SU-DHL-6 (cell line): ENCODE data around the gene CRIM1.

Experiments
- H2AFZ ChIP-seq: fragments of 200-600 bp; sonication (generic); 2 replicates; pipeline ENCODE4 v1.6.1; 2014; ENCODE audit warnings: low read depth, mild to moderate bottlenecking, moderate library complexity, mixed read lengths, antibody characterized with exemption, low read length; ENCODE audit not compliant: severe bottlenecking
- H3F3A ChIP-seq: fragments of 200-600 bp; shearing (Covaris generic); 2 replicates; pipeline ENCODE4 v1.6.0; 2016; ENCODE audit warnings: antibody characterized with exemption, mild to moderate bottlenecking; ENCODE audit not compliant: insufficient read depth
- H3K27ac ChIP-seq: fragments of 200-600 bp; sonication (generic); 2 replicates; pipeline ENCODE4 v1.5.1; 2016; ENCODE audit warnings: low read depth, mild to moderate bottlenecking, low read length, moderate library complexity, mixed read lengths
- H3K27me3 ChIP-seq: fragments of 200-600 bp; sonication (generic), shearing (Covaris generic); 2 replicates; pipeline ENCODE4 v1.6.0; 2014; ENCODE audit warnings: mild to moderate bottlenecking, low read length
- H3K36me3 ChIP-seq: fragments of 200-600 bp; sonication (generic); 2 replicates; pipeline ENCODE4 v1.6.1; 2014; ENCODE audit warnings: mild to moderate bottlenecking, low read length, mixed read lengths
- H3K4me2 ChIP-seq: fragments of 300-600, 200-600 bp; shearing (Covaris generic), sonication (generic); 2 replicates; pipeline ENCODE4 v1.6.0; 2014; ENCODE audit warnings: low read length, low read depth, mild to moderate bottlenecking; ENCODE audit not compliant: poor library complexity, severe bottlenecking
- H3K4me3 ChIP-seq: fragments of 200-600 bp; sonication (generic); 2 replicates; pipeline ENCODE4 v1.5.1; 2014; ENCODE audit warnings: antibody characterized with exemption, low read length, mild to moderate bottlenecking, mixed read lengths; ENCODE audit not compliant: insufficient read depth, poor library complexity, severe bottlenecking
- H3K79me2 ChIP-seq: fragments of 200-600 bp; sonication (generic); 2 replicates; pipeline ENCODE4 v1.6.1; 2014; ENCODE audit warnings: mild to moderate bottlenecking, low read length, moderate library complexity; ENCODE audit not compliant: insufficient read depth
- H3K9ac ChIP-seq: fragments of 200-600 bp; sonication (generic); 2 replicates; pipeline ENCODE4 v1.7.0; 2014; ENCODE audit warnings: mild to moderate bottlenecking, low read length
- H3K9me2 ChIP-seq: fragments of 200-600 bp; sonication (generic); replicated peaks from 2 replicates; pipeline ENCODE4 v1.6.1; 2014; ENCODE audit warnings: low read length; ENCODE audit not compliant: insufficient read depth
- H3K9me3 ChIP-seq: fragments of 200-600 bp; sonication (generic); 2 replicates; pipeline ENCODE4 v1.6.1; 2014; ENCODE audit warnings: low read length, mixed read lengths; ENCODE audit not compliant: insufficient read depth
- H4K20me1 ChIP-seq: fragments of 200-600 bp; sonication (generic); 2 replicates; pipeline ENCODE4 v1.6.1; 2014; ENCODE audit warnings: low read depth, mild to moderate bottlenecking, antibody characterized with exemption, low read length, moderate library complexity, mixed read lengths
- CTCF ChIP-seq: fragments of 200-600 bp; sonication (generic); IDR thresholded peaks from one replicate; pipeline ENCODE4 v1.5.1; 2017; ENCODE audit warnings: antibody characterized with exemption, mild to moderate bottlenecking, low read length, moderate library complexity; ENCODE audit not compliant: insufficient read depth, poor library complexity, severe bottlenecking
- EZH2phosphoT487 ChIP-seq: fragments of 200-600 bp; sonication (generic), shearing (Covaris generic); conservative IDR thresholded peaks from 2 replicates; pipeline ENCODE4 v1.6.1; 2018; ENCODE audit warnings: mild to moderate bottlenecking, antibody characterized with exemption, low read length, moderate library complexity, mixed read lengths

The CRIM1 gene

GRCh38 chr2:36335597-36335996 lies 20.0 kb upstream of the CRIM1 start:
- no peak overlapping the region for H3K4me3 ChIP-seq
- no peaks in the 10 kb centered on the region for H3K36me3 ChIP-seq
- H3K27ac ChIP-seq = no peak overlapping the region
- no peaks in the 10 kb centered on the region for H3K9me2 ChIP-seq
- no peak overlapping the region for H3K9ac ChIP-seq
- TF ChIP-seq EZH2phosphoT487 (no peak), CTCF (no peak)
- H4K20me1 ChIP-seq = no peaks in the 10 kb centered on the region
- H3K79me2 ChIP-seq = no peaks in the 10 kb centered on the region
- no peaks in the 10 kb centered on the region for H3K27me3 ChIP-seq
- H3F3A ChIP-seq = no peaks in the 10 kb centered on the region
- no peaks in the 10 kb centered on the region for H3K9me3 ChIP-seq
- no peak overlapping the region for H3K4me2 ChIP-seq
- H2AFZ ChIP-seq = no peak overlapping the region

- Histone ChIP-seq H3K9me3 (no peaks in the 10 kb centered on the region), H3K27me3 (no peaks in the 10 kb centered on the region), H2AFZ (no peak overlapping the region), H3K4me3 (no peak overlapping the region), H3F3A (no peaks in the 10 kb centered on the region), H3K4me2 (no peak overlapping the region), H3K36me3 (no peaks in the 10 kb centered on the region), H3K9ac (no peak overlapping the region), H4K20me1 (no peaks in the 10 kb centered on the region), H3K27ac (no peak overlapping the region), H3K9me2 (no peaks in the 10 kb centered on the region), H3K79me2 (no peaks in the 10 kb centered on the region)
- TF ChIP-seq CTCF = no peak
- no peak for TF ChIP-seq EZH2phosphoT487
These were observed 19.3 kb upstream of the CRIM1 start for GRCh38 chr2:36336321-36336720.

DNA sequence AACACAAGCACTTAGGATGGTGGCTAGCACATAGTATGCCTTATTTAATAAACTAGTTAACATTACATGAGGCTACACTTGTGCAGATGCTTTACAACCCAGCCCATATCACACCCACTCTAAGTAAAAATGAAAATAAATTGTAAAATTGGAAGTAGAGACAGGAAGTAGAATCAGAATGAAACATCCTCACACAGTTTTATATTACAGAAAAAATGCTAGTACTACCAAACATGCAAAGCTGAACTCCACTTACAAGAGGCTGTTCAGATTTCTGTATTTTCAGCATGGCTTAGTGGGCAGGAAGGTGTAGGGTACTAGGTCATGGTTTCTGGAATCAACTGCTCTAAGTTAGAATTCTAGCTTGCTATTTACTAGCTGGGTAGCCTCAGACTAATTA lies 18.2 kb upstream of the CRIM1 start:
- H3K9me3 ChIP-seq = no peaks in the 10 kb centered on the region
- H3F3A ChIP-seq = no peaks in the 10 kb centered on the region
- no peak overlapping the region for H3K4me2 ChIP-seq
- H3K27me3 ChIP-seq = no peaks in the 10 kb centered on the region
- TF ChIP-seq CTCF (no peak), EZH2phosphoT487 (no peak)
- no peak overlapping the region for H3K27ac ChIP-seq
- no peaks in the 10 kb centered on the region for H3K9me2 ChIP-seq
- H3K79me2 ChIP-seq = no peaks in the 10 kb centered on the region
- H4K20me1 ChIP-seq = no peaks in the 10 kb centered on the region
- no peak overlapping the region for H2AFZ ChIP-seq
- no peak overlapping the region for H3K9ac ChIP-seq
- H3K36me3 ChIP-seq = no peaks in the 10 kb centered on the region
- no peak overlapping the region for H3K4me3 ChIP-seq

GRCh38 chr2:36338124-36338826 lies 17.3 kb upstream of the CRIM1 start:
- H3K9ac ChIP-seq = no peak overlapping the region
- TF ChIP-seq EZH2phosphoT487 (no peak), CTCF (no peak)
- no peaks in the 10 kb centered on the region for H3F3A ChIP-seq
- no peaks in the 10 kb centered on the region for H3K36me3 ChIP-seq
- no peaks in the 10 kb centered on the region for H3K79me2 ChIP-seq
- no peaks in the 10 kb centered on the region for H3K9me3 ChIP-seq
- no peaks in the 10 kb centered on the region for H3K27me3 ChIP-seq
- H3K4me3 ChIP-seq = no peak overlapping the region
- no peaks in the 10 kb centered on the region for H4K20me1 ChIP-seq
- H3K4me2 ChIP-seq = no peak overlapping the region
- H3K9me2 ChIP-seq = no peaks in the 10 kb centered on the region
- H2AFZ ChIP-seq = no peak overlapping the region
- H3K27ac ChIP-seq = no peak overlapping the region
